Activated effector memory CD4-positive, alpha-beta T cell treated with Interleukin-2 at 50 U/mL for 16 hours (primary cell): ENCODE data around the gene ESF1.

Experiments used
- DNase-seq: peaks from one replicate; pipeline ENCODE4 v3.0.0-alpha.2; 2020

The ESF1 gene, protein sequence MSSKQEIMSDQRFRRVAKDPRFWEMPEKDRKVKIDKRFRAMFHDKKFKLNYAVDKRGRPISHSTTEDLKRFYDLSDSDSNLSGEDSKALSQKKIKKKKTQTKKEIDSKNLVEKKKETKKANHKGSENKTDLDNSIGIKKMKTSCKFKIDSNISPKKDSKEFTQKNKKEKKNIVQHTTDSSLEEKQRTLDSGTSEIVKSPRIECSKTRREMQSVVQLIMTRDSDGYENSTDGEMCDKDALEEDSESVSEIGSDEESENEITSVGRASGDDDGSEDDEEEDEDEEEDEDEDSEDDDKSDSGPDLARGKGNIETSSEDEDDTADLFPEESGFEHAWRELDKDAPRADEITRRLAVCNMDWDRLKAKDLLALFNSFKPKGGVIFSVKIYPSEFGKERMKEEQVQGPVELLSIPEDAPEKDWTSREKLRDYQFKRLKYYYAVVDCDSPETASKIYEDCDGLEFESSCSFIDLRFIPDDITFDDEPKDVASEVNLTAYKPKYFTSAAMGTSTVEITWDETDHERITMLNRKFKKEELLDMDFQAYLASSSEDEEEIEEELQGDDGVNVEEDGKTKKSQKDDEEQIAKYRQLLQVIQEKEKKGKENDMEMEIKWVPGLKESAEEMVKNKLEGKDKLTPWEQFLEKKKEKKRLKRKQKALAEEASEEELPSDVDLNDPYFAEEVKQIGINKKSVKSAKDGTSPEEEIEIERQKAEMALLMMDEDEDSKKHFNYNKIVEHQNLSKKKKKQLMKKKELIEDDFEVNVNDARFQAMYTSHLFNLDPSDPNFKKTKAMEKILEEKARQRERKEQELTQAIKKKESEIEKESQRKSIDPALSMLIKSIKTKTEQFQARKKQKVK

DNA sequence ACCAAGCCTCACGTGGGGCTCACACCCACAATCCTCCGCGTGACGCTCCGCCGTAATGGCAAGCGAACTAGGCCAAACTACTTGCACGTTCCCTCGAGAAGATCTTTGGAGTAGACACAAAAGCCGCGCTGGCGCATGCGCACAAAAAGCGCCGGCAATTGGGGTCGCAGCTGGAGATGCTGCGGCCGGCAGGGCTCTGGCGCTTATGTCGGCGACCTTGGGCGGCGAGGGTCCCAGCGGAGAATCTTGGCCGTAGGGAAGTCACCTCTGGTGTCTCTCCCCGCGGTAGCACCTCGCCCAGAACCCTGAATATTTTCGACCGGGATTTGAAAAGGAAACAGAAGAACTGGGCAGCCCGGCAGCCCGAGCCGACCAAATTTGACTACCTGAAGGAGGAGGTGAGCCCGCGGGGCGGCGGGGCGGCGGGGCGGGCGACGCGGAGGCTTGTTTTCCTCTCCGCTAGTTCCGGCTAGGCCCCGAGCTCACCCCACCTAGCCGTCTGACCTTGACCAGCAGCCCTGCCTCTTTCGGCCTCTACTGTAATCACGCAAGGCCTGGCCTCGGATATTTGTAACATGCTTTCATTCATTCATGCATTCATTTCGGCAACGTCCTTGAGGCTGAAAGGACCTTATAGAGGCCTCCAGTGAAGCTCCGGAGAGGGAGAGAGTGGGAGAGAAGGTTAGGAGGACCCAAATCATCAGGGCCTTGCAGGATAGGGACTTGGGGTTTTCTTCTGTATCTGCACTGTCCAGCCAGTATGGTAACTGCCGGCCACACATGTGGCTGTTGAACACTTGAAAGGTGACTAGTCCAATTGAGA is at the start of gene ESF1, which contains the start of gene NDUFAF5:
TSS of gene ESF1 (minus strand) at position 27 of the 823 bp plus-strand sequence. CDS start 1,779 bp downstream, outside the sequence.
TSS of gene NDUFAF5 (plus strand) at position 136 of the 823 bp plus-strand sequence. CDS start at position 177, 41 bp downstream.
- peak; percentile 88 for DNase-seq

- DNase-seq, result no peak
Measured at GRCh38 chr20:13831476-13831875, 46.8 kb upstream of the ESF1 start.

DNA sequence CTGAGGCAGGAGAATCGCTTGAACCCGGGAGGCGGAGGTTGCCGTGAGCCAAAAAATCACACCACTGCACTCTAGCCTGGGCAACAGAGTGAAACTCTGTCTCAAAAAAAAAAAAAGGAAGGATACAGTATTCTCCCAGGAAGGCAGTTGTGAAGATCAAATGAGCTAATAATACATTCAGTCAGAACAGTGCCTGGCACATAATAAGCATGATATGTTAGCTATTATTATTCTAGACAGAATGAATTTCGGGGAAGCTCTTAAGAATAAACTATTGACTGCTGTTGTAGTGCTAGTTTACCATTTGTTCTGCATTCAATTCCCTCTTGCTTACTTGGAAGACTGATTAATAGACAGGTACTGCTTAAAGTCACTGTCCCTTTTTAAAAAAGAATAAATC is 40.7 kb upstream of the ESF1 start:
- DNase-seq, result no peak

GRCh38 chr20:13824459-13824858 is 39.7 kb upstream of the ESF1 start:
- no peak for DNase-seq

DNA sequence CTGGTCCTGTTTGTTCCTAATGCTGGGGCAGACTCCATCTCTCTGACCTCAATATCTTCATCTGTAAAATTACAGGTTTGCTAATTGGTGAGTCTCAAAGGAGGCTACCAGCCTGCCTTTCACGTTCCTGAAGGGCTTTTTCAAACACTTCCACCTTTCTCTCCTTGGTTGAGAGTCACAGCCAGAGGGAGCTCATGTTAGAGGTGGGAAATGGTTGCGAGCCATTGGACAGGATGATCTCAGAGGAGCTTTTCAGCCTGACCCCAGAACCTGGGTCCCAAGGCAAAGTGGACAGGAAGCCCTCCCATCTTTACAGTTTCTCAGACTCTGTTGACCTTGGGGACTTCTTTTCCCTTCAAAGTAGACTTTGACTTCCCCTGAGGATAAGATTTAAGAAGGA is 37.7 kb upstream of the ESF1 start:
- DNase-seq, result no peak

GRCh38 chr20:13821876-13822275 is 37.2 kb upstream of the ESF1 start:
- DNase-seq, result no peak

GRCh38 chr20:13819885-13820645 is 35.3 kb upstream of the ESF1 start:
- no peak for DNase-seq

DNA sequence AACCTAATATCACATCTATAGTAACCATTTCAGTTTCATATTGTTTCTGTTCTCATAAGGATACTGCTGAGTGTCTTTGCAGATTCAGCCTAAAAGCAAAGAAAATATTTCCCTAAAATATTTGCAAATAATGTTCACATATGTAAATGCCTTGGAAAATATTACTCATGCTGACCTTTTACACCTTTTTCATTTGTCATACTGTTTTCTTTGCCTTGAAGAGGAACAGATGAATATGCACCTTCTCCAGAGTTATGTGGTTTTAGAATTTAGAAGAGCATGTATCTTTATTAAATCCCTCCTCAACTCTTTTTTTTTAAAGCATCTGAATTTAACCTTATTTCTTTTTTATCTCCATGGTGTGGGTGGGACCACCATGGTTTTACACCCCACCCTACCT is 32.6 kb upstream of the ESF1 start:
- DNase-seq, result no peak

GRCh38 chr20:13816757-13817156 is 32.0 kb upstream of the ESF1 start:
- no peak for DNase-seq

- DNase-seq, result no peak
Measured at GRCh38 chr20:13814672-13815071, 30.0 kb upstream of the ESF1 start.

DNA sequence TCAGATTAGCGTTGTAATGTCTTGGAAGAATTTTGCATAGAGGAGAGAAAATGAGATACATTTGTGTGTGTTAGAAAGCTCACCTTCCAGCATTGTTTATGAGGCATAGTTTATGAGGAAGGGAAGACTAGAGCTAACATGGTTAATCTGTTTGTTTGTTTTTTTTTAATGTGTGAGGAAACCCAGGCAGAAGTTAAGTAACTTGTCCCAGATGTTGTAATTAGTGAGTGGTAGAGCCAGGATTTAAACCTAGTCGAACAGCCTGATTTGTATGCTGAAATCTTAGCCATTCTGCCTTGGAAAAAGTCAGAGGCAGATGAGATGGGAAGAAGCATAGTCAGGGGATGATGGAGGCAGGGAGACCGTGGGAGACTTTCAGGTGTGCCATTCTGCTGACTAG is 29.2 kb upstream of the ESF1 start:
- DNase-seq, result no peak

GRCh38 chr20:13810446-13810845 is 25.7 kb upstream of the ESF1 start:
- DNase-seq, result no peak

DNA sequence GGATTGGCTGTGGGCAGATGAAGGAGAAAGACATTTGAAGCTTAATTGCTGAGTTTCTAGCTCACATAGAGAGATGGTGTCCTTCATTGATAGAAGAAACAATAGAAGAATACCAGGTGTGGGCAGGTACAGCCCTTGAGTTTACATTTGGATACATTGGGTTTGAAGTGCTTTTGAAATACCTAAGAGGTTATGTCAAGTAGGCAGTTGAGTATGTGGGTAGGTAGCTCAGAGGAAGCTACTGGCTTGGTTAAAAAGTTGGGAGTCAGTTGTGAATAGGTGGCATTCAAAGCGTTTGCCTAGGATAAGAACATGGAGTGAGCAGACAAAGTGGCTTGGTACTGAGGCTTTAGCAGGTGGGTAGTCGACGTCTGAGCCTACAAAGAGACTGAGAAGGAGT is 25.1 kb upstream of the ESF1 start:
- DNase-seq, result no peak

- DNase-seq, result no peak
Measured at GRCh38 chr20:13809373-13809772, 24.7 kb upstream of the ESF1 start.

DNA sequence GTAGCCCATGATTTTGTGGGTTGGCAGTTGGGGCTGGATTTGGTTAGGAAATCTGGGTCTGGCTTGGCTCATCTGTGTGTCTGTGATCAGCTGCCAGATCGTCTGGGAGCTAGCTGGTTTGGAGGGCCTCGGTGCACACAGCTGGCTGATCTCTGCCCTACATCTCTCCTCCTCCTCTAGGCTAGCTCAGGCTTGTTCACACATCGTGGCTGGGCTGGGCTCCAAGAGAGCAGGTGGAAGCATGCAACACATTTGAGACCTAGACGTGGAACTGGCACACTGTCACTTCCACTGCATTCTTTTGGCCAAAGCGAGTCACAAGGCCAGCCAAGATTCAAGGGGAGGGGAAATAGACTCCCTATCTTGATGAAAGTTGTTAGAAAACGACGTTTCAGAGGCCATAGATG is 16.0 kb upstream of the ESF1 start:
- no peak for DNase-seq

GRCh38 chr20:13799974-13800373 is 15.3 kb upstream of the ESF1 start:
- DNase-seq, result no peak

- DNase-seq, result no peak
Measured at GRCh38 chr20:13799040-13799439, 14.3 kb upstream of the ESF1 start.

- no peak for DNase-seq
Measured at GRCh38 chr20:13794667-13795066, 9.9 kb upstream of the ESF1 start.

DNA sequence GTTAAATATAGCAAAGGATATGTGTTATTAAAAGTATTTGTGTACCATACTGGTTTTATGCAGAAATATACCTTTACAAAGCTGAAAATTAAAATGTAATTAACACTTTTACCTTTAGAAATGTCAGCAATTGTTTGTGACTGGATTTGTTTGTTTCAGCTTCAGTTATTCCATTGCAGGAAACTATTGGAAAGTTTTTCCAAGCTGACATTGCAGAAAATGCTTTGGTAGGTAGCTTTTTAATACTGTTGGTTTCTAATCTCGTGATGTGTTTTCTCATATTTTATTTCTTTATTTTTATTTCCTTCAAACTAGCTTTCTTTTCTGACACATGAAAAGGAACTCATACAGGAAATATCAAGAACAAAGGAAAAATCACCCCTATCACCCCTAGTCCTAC is 8.3 kb upstream of the ESF1 start:
- no peak for DNase-seq

- no peak for DNase-seq
Measured at GRCh38 chr20:13791540-13792459, 7.1 kb upstream of the ESF1 start.

DNA sequence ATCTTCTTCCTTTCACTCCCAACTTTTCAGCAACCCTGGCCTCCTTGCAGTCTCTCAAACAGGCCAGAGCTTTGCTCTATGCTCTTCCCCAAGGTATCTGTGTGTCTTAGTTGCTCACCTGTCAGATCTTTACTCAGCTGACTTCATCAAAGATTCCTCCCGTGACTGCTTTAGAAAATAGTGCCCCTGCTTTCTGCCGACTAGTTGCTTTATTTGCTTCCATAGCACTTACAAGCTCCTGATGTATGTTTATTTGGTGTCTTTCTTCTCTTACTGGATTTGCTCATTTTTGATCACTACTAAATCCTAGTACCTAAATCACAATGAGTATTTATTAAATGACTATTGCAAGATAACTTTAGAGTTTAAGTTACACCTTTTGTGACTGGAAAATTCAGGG is 6.0 kb upstream of the ESF1 start:
- DNase-seq, result no peak
